A673 (cell line): Measurements from ENCODE around the gene KCNMA1.

Source experiments
- CTCF ChIP-seq: fragments of 300-800, 200-600 bp; sonication (generic); conservative IDR thresholded peaks from 2 replicates; pipeline ENCODE4 v1.5.1; 2017; ENCODE audit warnings: low read depth, mild to moderate bottlenecking, antibody characterized with exemption, low read length, moderate library complexity, mixed read lengths
- EZH2 ChIP-seq: fragments of 200-600 bp; sonication (generic); IDR thresholded peaks from 2 replicates; pipeline ENCODE4 v1.6.1; 2017; ENCODE audit warnings: borderline replicate concordance, low read depth, mild to moderate bottlenecking, mixed read lengths, antibody characterized with exemption, low read length; ENCODE audit not compliant: poor library complexity, severe bottlenecking

DNA sequence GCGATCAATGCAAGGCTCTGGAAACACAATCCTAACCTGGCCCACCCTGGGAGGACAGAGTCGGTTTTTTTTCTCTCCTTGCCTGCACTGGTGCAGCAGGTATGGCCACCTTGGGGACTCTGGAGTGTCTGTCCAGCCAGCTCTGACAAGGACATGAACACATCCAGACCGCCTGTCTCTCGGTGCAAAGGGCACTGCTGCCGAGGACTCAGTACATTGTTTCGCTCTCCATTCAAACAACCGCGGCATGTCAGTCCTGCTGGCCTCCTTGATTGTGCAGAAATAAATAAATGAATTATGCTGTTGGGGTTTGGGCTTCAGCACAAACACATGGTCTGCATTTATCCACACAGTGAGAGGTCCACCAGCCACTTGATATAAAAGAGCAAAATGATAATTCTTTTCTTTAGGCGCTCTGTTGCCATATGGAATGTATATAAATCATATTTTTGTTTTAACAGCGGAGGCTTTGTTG is 565.2 kb downstream of the KCNMA1 start:
- TF ChIP-seq CTCF (no peak), EZH2 (no peak)
